MV-4-11 (cell line): ENCODE data around the gene TMEM222.

Experiments used
- DNase-seq: peaks from one replicate; lab custom pipeline; 2025; lab: John Stamatoyannopoulos, UW

The TMEM222 gene

DNA sequence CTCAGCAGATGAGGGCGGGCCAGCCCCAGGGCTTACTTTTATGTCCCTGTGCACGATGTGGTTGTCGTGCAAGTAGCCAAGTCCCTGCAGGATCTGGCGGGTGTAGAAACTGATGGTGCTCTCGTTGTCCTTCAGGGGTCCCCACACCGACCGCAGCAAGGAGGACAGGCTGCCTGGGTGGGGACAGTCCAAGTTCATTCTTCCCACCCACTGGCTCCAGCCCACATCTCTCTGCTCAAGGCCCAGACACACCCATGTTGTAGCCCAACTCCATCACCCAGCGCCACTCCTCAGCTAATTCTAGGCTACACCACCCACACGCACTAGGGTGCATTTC, 37.8 kb downstream of the TMEM222 start:
- DNase-seq: no peak

DNA sequence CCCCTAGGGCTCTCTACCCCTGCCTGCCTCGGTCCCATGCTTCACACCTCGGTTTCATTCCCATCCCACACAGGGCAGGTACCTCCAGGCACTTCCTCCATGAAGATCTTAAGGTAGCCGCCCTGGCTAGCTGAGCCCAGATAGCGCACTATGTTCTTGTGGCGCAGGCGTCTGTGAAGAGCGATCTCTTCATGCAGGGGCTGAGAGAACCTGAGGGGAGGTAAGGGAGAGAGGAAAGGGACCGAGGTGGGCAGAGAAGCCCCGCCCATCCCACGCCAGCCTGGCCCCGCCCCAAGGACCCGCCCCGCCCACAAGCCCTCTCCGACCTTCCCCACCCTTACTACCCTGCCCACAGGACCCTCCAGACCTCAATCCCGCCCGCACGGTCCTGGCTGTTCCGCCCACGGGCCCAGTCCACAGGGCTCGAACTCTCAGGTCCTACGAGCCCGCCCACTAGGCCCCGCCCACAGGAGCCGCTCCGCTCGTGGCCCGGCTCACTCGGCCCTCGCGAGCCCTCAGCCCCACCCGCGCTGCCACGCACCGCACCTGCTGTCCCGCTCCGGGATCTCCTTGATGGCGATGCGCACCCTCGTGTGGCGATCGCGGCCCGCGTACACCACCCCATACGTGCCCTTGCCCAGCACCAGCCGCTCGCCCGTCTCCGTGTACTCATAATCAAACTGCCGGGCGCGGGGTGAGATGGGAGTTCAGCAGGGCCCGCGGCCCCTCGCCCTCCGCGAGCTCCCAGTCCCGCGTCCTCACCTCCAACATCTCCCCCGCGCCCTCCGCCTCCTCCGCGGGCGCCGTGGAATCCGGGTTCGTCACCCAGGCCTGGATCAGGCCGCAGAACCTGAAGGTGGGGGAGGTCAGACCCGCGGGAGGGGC, 38.4 kb downstream of the TMEM222 start:
- peak; percentile 10 for DNase-seq

DNA sequence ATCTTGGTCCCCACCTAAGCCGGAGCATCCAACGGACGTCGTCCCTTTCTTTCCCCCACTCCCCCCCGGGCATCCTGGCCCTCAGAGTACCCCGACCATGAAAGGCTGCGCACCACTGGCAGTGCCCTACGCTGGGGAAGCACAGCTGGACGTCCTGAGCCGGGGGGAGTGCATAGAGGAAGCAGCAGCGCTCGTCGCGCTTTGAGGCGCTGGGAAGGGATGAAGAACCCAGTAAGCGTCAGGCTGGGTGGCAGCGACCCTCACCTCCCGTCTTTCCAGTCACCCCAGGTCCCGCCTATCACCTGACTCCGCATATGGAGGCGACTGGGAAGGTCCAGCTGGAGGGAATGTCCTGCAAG, 39.1 kb downstream of the TMEM222 start:
- DNase-seq: no peak

DNA sequence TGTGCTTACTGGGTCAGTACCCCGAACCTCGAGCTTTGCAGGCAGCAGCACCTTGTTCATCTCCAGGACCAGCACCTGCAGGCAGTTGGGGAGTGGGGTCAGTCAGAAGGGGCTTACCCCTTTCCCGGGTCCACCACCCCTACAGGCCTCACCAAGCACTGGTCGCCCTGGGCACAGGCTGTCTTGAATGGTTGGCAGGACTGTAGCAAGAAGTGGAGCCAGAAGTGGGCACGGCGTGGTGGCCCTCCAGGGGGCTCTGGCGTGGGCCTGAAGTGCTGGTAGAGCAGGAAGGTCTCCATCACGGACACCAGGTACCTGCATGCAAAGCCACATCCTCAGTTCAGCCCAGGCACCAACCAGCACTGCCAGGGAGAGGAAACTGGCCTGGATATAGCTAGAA, 39.6 kb downstream of the TMEM222 start:
- DNase-seq: no peak

DNA sequence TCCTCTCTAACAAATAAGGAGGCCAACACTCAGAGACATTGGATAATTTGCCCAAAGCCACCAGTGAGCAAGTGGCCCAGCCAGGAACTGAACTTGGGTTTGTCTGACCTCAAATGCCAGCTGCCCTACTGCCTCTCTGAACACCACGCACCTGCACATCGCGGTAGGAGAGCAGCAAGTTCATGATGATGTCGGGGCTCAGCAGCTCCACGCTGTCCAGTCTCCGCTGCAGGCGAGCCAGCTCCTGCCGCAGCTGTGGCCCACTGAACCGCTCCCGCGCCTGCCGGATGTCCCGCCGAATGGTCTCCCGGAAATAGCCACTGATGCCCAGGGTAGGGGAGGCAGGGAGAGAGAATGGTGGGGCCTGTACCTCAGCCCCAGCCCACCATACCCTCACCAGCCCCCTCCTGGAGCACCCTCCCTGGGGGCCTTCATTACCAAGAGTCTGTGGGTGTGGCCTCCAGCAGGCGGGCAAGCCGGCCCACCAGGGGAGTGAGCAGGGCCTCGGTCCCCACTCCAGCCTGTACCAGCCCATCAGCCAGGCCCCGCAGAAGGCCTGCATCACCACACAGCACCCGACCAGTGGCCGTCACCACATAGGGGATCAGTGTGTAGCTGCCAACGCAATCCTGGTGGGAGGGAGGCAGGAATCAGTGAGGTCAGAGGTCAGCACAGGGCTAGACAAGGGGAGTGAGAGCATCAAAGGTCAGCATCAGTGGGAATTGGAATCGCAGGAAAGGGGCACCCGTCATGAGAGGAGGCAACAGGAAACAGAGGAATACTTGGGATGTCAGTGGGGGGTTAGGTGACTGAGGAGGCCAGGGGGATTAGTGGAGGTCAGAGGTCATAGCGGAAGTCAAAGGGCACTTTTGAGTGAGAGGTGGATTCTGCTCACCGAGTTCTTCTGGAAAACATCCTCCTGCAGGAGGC, 42.1 kb downstream of the TMEM222 start:
- DNase-seq: no peak

DNA sequence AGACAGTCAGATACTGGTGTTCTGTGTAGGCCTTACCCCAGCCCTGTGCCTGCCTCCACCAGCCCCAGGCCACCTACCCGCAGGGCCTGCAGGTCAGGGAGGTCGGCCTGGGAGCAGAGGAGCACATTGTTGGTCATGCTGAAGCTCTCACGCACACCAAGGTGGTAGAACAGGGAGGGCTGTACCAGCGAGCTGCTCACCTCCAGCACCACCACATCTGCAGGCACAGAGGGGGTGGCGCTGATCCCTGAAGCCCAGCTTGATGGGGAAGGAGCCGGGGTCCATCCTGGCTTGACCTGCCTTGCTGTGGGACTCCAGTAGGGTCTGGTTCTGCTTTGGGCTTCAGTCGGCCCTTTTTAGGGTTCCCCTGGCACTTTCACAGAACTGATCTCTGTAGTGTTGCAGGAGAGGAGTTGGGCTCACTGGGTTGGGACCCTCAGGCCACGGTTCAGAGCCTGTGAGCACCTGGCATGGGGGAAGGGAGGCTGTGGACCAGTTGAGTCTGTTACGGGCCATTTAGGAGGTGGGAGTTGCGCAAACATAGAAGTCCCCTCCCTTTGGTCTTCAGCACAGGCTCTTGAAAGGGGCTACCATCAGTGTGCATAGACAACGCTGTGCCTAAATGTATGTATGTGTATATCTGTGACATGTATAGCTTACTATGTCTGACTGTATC, 42.9 kb downstream of the TMEM222 start:
- DNase-seq: no peak

DNA sequence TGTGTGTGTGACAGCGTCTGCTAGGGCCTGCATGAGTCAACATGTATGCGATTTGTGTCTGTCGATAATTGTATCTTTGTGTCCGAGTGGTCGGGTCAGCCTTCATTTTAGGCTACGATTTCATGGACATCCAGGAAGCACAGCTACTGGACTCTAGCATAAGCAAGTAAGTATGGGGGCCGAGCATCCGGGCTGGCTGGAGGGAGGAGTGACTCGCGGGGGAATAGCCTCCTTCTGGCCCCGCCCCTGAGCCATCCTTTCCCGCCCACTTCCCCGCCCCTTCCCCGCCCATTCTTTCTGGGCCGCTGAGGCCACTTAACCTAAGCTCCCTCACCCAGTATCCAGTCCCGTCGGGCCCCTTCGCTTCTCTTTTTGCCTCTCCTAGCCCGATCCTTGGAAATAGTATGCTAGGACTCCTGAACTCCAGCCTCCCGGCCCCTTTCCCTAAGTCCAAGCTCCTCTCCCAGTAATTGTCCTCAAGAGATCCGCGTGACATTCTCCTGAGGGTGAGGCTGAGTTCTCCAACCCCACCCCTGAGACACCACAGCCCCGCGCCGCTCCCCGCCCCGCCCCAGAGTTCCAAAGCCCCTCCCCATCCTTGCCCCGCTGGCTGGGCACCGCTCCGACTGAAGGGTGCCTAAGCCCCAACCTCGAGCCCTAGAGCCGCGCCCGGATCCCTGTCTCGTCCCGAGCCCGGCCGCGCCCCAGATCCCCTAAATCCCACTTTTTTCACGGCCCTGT, 43.6 kb downstream of the TMEM222 start:
- DNase-seq: peak; percentile 67

DNA sequence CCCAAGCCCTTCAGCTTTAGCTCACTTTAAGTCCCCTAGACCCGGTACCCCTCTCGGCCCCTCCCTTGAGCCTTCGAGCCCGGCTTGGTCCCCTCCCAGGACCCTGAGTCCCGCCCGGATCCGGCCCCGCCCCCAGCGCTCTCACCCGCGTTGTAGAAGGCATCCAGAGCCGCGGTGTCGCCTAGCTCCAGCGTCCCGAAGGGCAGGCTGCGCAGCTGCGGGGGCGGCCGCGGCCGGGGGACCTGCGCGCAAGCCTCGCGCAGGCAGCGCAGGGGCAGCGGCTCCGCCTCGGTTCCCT, 44.1 kb downstream of the TMEM222 start:
- peak; percentile 31 for DNase-seq

DNA sequence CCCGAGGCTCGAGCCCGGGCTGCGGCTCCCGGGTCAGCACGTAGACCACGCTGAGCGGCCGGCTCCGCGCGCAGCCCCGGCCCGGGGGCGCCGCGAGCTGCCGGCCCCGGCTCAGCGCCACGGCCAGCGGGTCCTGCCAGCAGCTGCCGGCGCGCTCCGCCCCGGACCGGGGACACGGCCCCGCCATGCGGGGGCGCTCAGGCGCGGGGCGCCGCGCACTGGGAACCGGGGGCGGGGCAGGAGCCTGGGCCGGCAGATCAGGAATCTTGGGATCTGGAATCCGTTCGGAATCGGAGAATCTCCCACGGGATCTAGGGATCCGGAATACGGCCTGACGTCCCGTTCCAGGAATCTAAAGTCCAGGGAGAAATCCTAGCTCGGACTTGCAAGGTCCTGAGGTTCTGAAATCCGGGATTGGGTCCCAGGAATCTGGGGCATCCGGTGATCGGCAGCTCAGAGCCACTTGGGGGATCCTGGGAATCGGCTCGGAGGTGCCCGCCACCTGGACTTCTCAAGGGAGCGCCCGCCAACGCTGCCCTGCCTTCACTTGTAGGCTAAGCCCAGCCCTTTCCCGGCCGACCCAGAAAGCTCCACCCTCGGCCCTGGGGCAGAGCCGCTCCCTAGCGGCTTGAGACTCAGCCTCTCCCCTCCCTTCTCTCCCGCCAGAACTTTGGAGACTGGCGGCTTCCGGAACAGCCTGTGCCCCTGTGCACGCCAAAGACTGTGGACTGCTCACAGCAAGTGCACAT, 44.6 kb downstream of the TMEM222 start, which contains the start of gene MAP3K6:
TSS of gene MAP3K6 (minus strand) at position 551 of the 749 bp plus-strand sequence. CDS start at position 187, 364 bp downstream.
- peak; percentile 68 for DNase-seq

DNA sequence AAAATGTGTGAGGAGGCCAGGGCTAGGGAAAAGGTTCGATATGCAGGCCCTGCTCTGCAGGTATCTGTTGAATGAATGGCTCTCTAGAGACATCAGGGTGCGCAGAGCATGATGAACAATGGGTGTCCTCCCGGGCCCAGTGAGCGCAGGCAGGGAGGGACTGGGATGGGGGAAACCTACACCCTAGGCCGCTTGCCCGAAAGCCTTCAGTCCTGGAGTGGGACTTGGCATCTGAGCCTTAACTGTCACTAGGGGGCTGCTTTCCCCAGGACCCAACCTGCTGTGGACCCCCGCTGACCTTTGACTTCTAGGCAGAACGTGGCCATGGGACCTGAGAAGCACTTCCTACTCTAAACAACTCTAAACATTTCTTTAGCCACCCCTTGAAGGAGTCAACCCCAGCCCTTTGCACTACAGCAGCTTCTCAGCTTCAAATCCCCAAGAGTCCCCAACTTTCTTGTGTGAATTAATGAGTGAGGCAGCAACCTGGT, 45.2 kb downstream of the TMEM222 start:
- DNase-seq: no peak

DNA sequence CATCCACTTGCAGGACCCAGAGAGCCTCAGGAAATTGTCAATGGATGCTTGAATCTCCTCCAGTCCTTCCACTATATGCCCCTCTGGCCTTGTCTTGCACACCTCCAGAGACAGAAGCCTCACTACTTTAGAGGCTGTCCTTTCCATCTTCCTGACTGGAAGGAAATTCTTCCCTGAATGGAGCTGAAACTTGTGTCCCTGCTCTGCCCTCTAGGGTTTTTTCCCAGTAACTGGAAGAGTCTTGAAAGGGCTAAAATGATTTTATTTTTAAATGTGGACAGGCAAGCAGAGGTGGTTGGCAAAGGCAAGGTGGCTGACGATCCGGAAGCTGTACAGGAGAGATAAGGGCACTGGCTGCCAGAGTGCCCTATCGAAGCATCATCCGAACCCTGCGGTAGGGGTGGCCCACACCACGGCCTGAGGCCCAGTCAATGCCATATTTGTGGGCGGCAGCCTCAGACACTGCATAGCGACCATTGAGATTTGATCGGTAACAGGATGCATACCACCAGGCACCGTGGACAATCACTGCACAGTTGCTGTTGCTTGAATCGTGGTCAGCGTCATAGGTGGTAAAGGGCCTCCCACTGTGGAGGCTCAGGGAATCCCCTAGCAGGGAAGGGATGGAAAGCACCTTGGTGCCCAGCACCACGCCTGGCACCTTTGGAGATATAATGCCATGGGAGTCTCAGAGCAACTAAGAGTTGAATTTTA, 47.1 kb downstream of the TMEM222 start:
- DNase-seq: no peak

DNA sequence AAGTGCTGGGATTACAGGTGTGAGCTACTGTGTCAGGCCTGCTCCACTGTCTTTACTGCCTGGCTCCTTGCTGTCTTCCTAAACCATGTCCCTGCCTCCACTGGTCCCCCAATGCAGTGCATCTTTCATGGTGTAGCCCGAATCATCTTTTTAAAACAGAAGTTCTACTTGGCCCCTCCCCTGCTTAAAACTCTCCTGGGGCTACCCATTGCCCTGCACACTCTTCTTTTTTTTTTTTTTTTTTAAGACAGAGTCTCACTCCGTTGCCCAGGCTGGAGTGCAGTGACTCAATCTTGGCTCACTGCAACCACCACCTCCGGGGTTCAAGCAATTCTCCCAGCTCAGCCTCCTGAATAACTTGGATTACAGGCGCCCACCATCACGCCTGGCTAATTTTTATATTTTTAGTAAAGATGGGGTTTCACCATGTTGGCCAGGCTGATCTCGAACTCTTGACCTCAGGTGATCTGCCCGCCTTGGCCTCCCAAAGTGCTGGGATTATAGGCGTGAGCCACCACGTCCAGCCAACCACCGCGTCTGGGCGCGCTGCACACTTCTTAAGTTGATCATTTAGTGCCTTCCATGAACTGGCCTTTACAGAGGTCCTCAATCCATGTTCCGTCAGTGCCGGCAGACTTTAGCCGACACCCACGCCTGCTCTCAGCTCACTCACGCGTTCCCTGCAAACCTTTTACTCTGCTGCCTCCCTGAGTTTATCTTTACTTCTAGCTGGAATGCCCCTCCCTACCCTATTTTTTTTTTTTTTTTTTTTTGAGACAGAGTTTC, 50.3 kb downstream of the TMEM222 start:
- no peak for DNase-seq

DNA sequence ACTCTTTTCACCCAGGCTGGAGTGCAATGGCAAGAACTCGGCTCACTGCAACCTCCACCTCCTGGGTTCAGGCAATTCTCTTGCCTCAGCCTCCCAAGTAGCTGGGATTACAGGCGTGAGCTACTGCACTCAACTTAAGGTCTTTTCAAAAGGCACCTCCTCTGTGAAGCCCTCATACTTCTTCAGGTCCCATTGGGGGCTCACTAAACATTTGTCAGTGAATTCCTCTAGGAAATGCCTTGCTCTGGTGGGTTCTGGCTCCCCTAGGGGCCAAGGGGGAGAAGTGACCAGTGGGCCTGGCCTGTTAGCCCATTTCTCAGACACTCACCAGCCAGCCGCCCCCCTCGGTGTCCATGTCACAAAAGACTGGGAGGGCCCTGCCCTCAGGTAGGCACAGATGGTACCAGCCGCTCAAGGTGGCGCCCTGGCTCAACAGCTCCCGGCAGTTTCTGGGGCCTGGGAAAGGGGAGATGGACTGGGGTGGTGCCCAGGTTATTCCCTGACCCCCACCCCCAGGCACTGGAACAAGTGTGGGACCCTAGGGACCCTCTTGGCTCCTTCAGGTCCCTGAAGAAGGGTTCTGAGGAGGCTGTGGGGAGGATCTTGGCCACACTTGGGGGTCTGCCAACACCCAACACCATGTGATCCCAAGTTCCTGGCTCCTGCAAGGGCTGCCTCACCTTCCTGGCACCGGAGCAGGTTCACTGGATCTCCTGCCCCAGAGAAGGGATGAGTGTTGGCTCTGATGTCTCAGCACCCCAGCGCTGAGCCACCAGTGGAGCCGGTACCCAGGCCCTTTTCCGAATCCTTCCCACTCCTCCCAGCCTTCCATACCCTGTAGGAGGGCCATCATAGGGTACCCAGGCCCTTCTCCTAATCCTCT, 51.1 kb downstream of the TMEM222 start:
- DNase-seq: no peak

DNA sequence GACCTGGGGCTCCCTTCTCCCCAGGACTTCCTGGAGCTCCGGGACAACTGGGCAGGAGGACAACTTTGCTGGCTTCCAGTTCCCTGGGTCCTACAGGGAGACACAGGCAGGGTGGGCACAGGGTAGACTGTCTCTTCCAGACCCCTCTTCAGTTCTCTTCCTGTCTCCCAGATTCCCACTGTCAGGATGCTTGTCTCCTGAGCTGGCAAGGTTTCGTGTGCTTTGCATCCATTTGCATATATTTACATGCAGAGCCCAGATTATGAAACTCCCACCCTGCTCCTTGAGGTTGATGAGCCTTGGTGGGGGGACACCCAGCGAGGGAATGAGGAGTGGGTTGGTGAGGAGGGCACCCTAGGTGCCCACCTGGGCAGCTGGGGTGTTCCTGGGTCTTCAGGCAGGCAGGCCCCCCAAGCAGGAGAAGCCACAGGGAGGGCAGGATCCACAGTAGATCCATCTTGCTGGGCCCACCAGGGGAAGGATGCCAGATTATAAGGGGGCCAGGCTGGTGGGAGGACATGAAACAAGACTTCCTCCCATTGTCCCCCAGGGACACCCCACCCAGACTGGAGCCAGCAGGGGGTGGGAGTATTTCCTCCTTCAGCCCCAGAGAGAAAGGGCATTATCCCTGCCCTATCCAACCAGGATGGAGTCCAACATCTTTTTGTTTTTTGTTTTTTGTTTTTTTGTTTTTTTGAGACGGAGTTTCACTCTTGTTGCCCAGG, 52.6 kb downstream of the TMEM222 start, which contains the start of gene FCN3:
TSS of gene FCN3 (minus strand) at position 463 of the 725 bp plus-strand sequence. CDS start at position 457, 6 bp downstream.
- DNase-seq: no peak

DNA sequence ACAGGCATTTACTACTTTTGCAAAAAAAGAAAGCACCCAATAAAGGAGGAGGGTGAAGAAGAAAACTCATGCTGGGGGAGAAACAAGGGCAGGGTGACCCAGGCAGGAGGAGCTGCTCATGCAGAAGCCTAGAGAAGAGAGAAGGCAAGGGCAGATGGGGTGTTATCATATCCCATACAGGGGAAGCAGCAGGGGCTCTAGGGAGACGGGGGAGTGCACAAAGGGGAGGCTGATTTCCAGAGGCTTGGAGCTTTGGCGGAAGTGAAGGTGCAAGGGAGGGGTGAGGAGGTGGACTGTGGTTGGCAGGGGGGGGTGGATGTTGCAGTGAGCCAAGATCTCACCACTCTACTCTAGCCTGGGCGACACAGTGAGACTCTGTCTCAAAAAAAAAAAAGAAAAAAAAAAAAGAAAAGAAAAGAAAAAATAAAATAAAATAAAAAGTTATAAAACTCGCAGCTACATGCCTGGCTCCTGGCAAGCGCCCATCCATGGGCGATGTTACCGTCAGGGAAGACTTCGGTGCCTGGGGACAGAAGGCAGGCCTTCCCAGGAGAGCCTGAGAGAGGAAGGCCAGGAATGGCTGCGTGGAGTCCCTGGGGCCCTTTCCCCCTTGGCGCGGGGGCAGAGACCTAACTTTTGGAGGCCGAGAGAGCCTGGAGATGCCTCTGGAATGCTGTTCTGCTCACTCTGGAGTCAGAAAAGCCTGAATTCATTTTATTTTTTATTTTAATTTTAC, 56.0 kb downstream of the TMEM222 start:
- no peak for DNase-seq

DNA sequence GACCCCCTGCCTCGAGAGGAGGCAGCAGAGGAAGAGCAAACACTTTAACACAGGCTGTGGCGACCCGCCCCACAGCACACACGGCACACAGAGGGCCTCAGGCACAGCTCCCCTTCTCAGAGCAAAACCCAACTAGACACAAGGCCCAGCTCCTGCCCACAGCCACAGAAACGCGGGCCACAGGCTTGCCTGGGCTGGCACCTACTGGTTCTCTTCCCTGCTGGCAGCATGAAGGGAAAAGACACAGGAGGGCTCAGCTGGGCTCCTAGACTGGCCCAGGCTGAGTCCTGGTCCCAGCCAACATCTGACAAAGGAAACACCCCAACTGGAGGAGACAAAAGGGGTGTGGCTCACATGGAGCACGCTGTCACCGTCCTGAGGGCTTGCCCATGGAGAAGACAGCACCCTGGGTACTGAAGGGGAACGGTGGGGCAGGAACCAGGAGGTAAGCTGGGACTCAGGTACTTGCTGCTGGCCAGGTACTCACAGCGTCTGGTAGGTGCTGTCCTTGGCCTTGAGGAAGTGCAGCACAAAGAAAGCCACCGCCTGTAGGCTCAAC, 57.7 kb downstream of the TMEM222 start:
- no peak for DNase-seq

DNA sequence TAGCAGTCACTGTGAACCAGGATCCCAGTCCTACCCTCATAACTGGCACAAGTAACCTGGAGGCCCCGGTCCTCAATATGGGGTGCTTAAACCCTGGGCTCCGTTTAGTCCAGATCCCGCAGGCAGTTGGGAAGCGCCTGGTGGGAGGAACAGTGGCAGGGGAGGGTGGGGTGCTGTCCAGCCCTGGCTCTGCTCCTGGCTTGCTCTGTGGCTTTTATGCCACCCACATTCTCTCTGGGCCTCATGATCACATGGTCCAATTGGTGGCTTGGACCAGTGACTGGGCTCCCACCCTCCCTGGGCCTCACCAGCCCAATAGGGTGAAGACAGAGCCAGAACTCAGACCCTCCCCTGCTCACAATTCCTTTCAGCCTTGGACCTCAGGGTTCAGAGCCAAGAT, 58.3 kb downstream of the TMEM222 start:
- DNase-seq: no peak
